Hepatocyte (in vitro differentiated cells): Measurements from ENCODE around the gene TWSG1. TPM values are rescaled to one million over a fixed set of nuclear protein-coding genes. Genes with fewer than 3 reads are reported as not detected.

Experiments used
- DNase-seq: peaks from one replicate; pipeline ENCODE4 v3.0.0-alpha.2; 2016; ENCODE audit warnings: low spot score
- H2AFZ ChIP-seq: fragments of 200-600 bp; sonication (generic); 2 replicates; pipeline ENCODE4 v1.6.0; 2016; ENCODE audit warnings: antibody characterized with exemption, mild to moderate bottlenecking
- H3K27ac ChIP-seq: fragments of 200-600 bp; sonication (generic); 2 replicates; pipeline ENCODE4 v1.5.1; 2016; ENCODE audit warnings: mild to moderate bottlenecking
- H3K27me3 ChIP-seq: fragments of 200-600 bp; sonication (generic); 2 replicates; pipeline ENCODE4 v1.6.1; 2016
- H3K36me3 ChIP-seq: fragments of 200-600 bp; sonication (generic); replicated peaks from 2 replicates; pipeline ENCODE4 v1.5.1; 2016; ENCODE audit warnings: low read depth; ENCODE audit not compliant: insufficient read depth
- H3K4me1 ChIP-seq: fragments of 200-600 bp; sonication (generic); 2 replicates; pipeline ENCODE4 v1.5.1; 2016; ENCODE audit warnings: mild to moderate bottlenecking, moderate library complexity; ENCODE audit not compliant: insufficient read depth
- H3K4me2 ChIP-seq: fragments of 200-600 bp; sonication (generic); 2 replicates; pipeline ENCODE4 v1.6.0; 2016
- H3K4me3 ChIP-seq: fragments of 200-600 bp; sonication (generic); 2 replicates; pipeline ENCODE4 v1.5.1; 2016; ENCODE audit warnings: mild to moderate bottlenecking
- H3K79me2 ChIP-seq: fragments of 200-600 bp; sonication (generic); 2 replicates; pipeline ENCODE4 v1.6.0; 2017; ENCODE audit warnings: mild to moderate bottlenecking
- H3K9me2 ChIP-seq: fragments of 200-600 bp; sonication (generic); replicated peaks from 2 replicates; pipeline ENCODE4 v1.6.0; 2017; ENCODE audit warnings: mild to moderate bottlenecking; ENCODE audit not compliant: insufficient read depth
- H3K9me3 ChIP-seq: fragments of 200-600 bp; sonication (generic); 2 replicates; pipeline ENCODE4 v1.5.1; 2016; ENCODE audit warnings: low read depth, mild to moderate bottlenecking
- H4K20me1 ChIP-seq: fragments of 200-600 bp; sonication (generic); 2 replicates; pipeline ENCODE4 v1.6.0; 2016; ENCODE audit warnings: mild to moderate bottlenecking; ENCODE audit not compliant: insufficient read depth, poor library complexity, severe bottlenecking
- CTCF ChIP-seq: fragments of 200-600 bp; sonication (generic); IDR thresholded peaks from 2 replicates; pipeline ENCODE4 v1.5.1; 2016; ENCODE audit warnings: antibody characterized with exemption, mild to moderate bottlenecking; ENCODE audit not compliant: poor library complexity
- EZH2 ChIP-seq: fragments of 200-600 bp; sonication (generic); IDR thresholded peaks from 2 replicates; pipeline ENCODE4 v1.6.1; 2016; ENCODE audit warnings: antibody characterized with exemption, mild to moderate bottlenecking, borderline replicate concordance
- EZH2phosphoT487 ChIP-seq: fragments of 200-600 bp; sonication (generic); IDR thresholded peaks from one replicate; pipeline ENCODE4 v1.6.1; 2018; ENCODE audit warnings: antibody characterized with exemption, mild to moderate bottlenecking, low read depth, moderate library complexity; ENCODE audit not compliant: unreplicated experiment, severe bottlenecking
- WGBS: methylation state at CpG from one replicate; pipeline ENCODE4 v1.1.6; 2016; ENCODE audit warnings: low lambda C conversion rate; ENCODE audit errors: missing lambda C conversion rate; 5-methylcytosine and 5-hydroxymethylcytosine counted together
- polyA plus RNA-seq: library from polyadenylated mRNA; unstranded; fragments of >200 nt; fragmentation: Nextera tagmentation; extraction: Ambion mirVana; gene quantifications from 2 replicates; pipeline ENCODE4 v1.2.1, GENCODE V29; 2016
- total RNA-seq: library from RNA; depleted of rRNA; stranded (reverse); fragments of >200 nt; gene quantifications from 2 replicates; pipeline ENCODE4 v1.2.3, GENCODE V29; 2014

Gene TWSG1
- total and polyA plus RNA-seq, 2 experiments from 2014 or later: 36.7 to 61.4 TPM

GRCh38 chr18:9329471-9329870 is 5.1 kb upstream of the TWSG1 start:
- Histone ChIP-seq H4K20me1 (no peaks in the 10 kb centered on the region), H2AFZ (no peak overlapping the region), H3K4me3 (no peak overlapping the region), H3K27ac (no peak overlapping the region), H3K9me2 (no peaks in the 10 kb centered on the region), H3K4me2 (no peak overlapping the region), H3K4me1 (no peaks in the 10 kb centered on the region), H3K27me3 (no peaks in the 10 kb centered on the region), H3K9me3 (no peaks in the 10 kb centered on the region), H3K36me3 (no peaks in the 10 kb centered on the region), H3K79me2 (no peaks in the 10 kb centered on the region)
- WGBS: 76% methylated on average over 1 of the region's 1 CpG
- no peak for DNase-seq
- TF ChIP-seq EZH2: no peak
- no peak for TF ChIP-seq CTCF
- no peak for TF ChIP-seq EZH2phosphoT487

- H3K4me1 ChIP-seq: no peaks in the 10 kb centered on the region
- H3K9me3 ChIP-seq: no peaks in the 10 kb centered on the region
- no peak overlapping the region for H2AFZ ChIP-seq
- H3K9me2 ChIP-seq: no peaks in the 10 kb centered on the region
- H3K27me3 ChIP-seq: no peaks in the 10 kb centered on the region
- no peak overlapping the region for H3K27ac ChIP-seq
- TF ChIP-seq EZH2: no peak
- no peak for TF ChIP-seq EZH2phosphoT487
- TF ChIP-seq CTCF: no peak
- H3K4me3 ChIP-seq: no peak overlapping the region
- no peaks in the 10 kb centered on the region for H4K20me1 ChIP-seq
- H3K36me3 ChIP-seq: no peaks in the 10 kb centered on the region
- peaks cover 4% of the 10 kb centered on the region for H3K79me2 ChIP-seq
- no peak overlapping the region for H3K4me2 ChIP-seq
- WGBS: 80% methylated on average over 3 of the region's 3 CpGs
- no peak for DNase-seq
These were observed 4.2 kb upstream of the TWSG1 start for GRCh38 chr18:9330419-9330818.

- peak overlapping the region; percentile 92 for H2AFZ ChIP-seq
- H3K27ac ChIP-seq: peak overlapping the region; percentile 82
- no peak for DNase-seq
- H4K20me1 ChIP-seq: peaks cover 4% of the 10 kb centered on the region
- peak overlapping the region; percentile 88 for H3K4me2 ChIP-seq
- peak overlapping the region; percentile 56 for H3K4me3 ChIP-seq
- WGBS: 35% methylated on average over 52 of the region's 52 CpGs
- no peaks in the 10 kb centered on the region for H3K36me3 ChIP-seq
- no peaks in the 10 kb centered on the region for H3K9me2 ChIP-seq
- TF ChIP-seq EZH2: no peak
- no peak for TF ChIP-seq CTCF
- TF ChIP-seq EZH2phosphoT487: no peak
- no peaks in the 10 kb centered on the region for H3K9me3 ChIP-seq
- H3K27me3 ChIP-seq: no peaks in the 10 kb centered on the region
- H3K79me2 ChIP-seq: peaks cover 35% of the 10 kb centered on the region
- no peaks in the 10 kb centered on the region for H3K4me1 ChIP-seq
These were observed 888 bp upstream of the TWSG1 start for GRCh38 chr18:9333441-9334328.
